GM23338 (cell line): Measurements from ENCODE around the gene CACNA1A. TPM values are rescaled to one million over a fixed set of nuclear protein-coding genes. Genes with fewer than 3 reads are reported as not detected.

Experiments used
- ATAC-seq: fragments of 200-7000 bp; cut with Tn5 transposase; 3 replicates; pipeline ENCODE4 v1.9.1; 2020
- DNase-seq: peaks from one replicate; pipeline ENCODE4 v3.0.0-alpha.2; 2015; ENCODE audit warnings: low spot score
- H2AFZ ChIP-seq: fragments of 200-600 bp; sonication (generic); 2 replicates; pipeline ENCODE4 v1.8.0; 2016; ENCODE audit warnings: antibody characterized with exemption, mild to moderate bottlenecking, moderate library complexity
- H3F3A ChIP-seq: fragments of 200-600 bp; sonication (generic); replicated peaks from 2 replicates; pipeline ENCODE4 v1.8.0; 2017; ENCODE audit warnings: antibody characterized with exemption, mixed run types, low read depth
- H3K27ac ChIP-seq: fragments of 200-600 bp; sonication (generic); 2 replicates; pipeline ENCODE4 v1.6.1; 2016; ENCODE audit warnings: low read depth
- H3K27me3 ChIP-seq: fragments of 200-600 bp; sonication (generic); 2 replicates; pipeline ENCODE4 v1.8.0; 2016; ENCODE audit warnings: mild to moderate bottlenecking, mixed run types, moderate library complexity; ENCODE audit not compliant: insufficient read depth
- H3K36me3 ChIP-seq: fragments of 200-600 bp; sonication (generic); 2 replicates; pipeline ENCODE4 v1.8.0; 2016; ENCODE audit warnings: mild to moderate bottlenecking; ENCODE audit not compliant: insufficient read depth
- H3K4me1 ChIP-seq: fragments of 200-600 bp; sonication (generic); 2 replicates; pipeline ENCODE4 v1.8.0; 2016; ENCODE audit warnings: mild to moderate bottlenecking, moderate library complexity; ENCODE audit not compliant: insufficient read depth
- H3K4me2 ChIP-seq: fragments of 200-600 bp; sonication (generic); 2 replicates; pipeline ENCODE4 v1.7.1; 2017; ENCODE audit warnings: mixed run types
- H3K4me3 ChIP-seq: fragments of 200-600 bp; sonication (generic); 2 replicates; pipeline ENCODE4 v1.6.1; 2016; ENCODE audit warnings: mixed run types
- H3K79me2 ChIP-seq: fragments of 200-600 bp; sonication (generic); replicated peaks from 2 replicates; pipeline ENCODE4 v1.8.0; 2017; ENCODE audit warnings: mild to moderate bottlenecking; ENCODE audit not compliant: insufficient read depth
- H3K9me2 ChIP-seq: fragments of 200-600 bp; sonication (generic); 2 replicates; pipeline ENCODE4 v1.8.0; 2017; ENCODE audit not compliant: insufficient read depth
- H4K20me1 ChIP-seq: fragments of 200-600 bp; sonication (generic); replicated peaks from 2 replicates; pipeline ENCODE4 v1.8.0; 2017; ENCODE audit warnings: mild to moderate bottlenecking; ENCODE audit not compliant: insufficient read depth
- H3K27ac Mint-ChIP-seq: 2 replicates; pipeline ENCODE4 v1.8.0; 2020; ENCODE audit warnings: inconsistent platforms, mild to moderate bottlenecking, moderate library complexity, mixed read lengths
- H3K27me3 Mint-ChIP-seq: 3 replicates; pipeline ENCODE4 v1.8.0; 2022; ENCODE audit warnings: low read depth, mild to moderate bottlenecking, moderate library complexity, mixed read lengths, inconsistent platforms; ENCODE audit not compliant: insufficient read depth, poor library complexity
- H3K36me3 Mint-ChIP-seq: 3 replicates; pipeline ENCODE4 v1.8.0; 2021; ENCODE audit warnings: low read depth, mild to moderate bottlenecking, inconsistent platforms, moderate library complexity, mixed read lengths
- H3K4me1 Mint-ChIP-seq: 3 replicates; pipeline ENCODE4 v1.8.0; 2020; ENCODE audit warnings: mild to moderate bottlenecking, inconsistent platforms, mixed read lengths
- H3K4me3 Mint-ChIP-seq: 3 replicates; pipeline ENCODE4 v1.8.0; 2021; ENCODE audit warnings: moderate library complexity, mild to moderate bottlenecking, inconsistent platforms, mixed read lengths
- H3K9me3 Mint-ChIP-seq: 3 replicates; pipeline ENCODE4 v1.8.0; 2020; ENCODE audit warnings: moderate library complexity, mild to moderate bottlenecking, inconsistent platforms, mixed read lengths
- CREB1 ChIP-seq: fragments of 250-450 bp; sonication (Bioruptor Pico); IDR thresholded peaks from 2 replicates; pipeline ENCODE4 v1.5.0; 2020; ENCODE audit warnings: low read depth, mild to moderate bottlenecking, moderate library complexity
- ETS1 ChIP-seq: IDR thresholded peaks from 2 replicates; pipeline ENCODE4 v1.6.1; 2016; ENCODE audit warnings: antibody characterized with exemption
- EZH2 ChIP-seq: fragments of 200-600 bp; sonication (generic); IDR thresholded peaks from one replicate; pipeline ENCODE4 v1.8.0; 2017; ENCODE audit warnings: antibody characterized with exemption, mild to moderate bottlenecking, low read depth; ENCODE audit not compliant: unreplicated experiment
- EZH2phosphoT487 ChIP-seq: fragments of 200-600 bp; sonication (generic); IDR thresholded peaks from one replicate; pipeline ENCODE4 v1.8.1; 2018; ENCODE audit warnings: antibody characterized with exemption; ENCODE audit not compliant: unreplicated experiment
- JUNB ChIP-seq: IDR thresholded peaks from one replicate; pipeline ENCODE4 v1.6.1; 2016; ENCODE audit warnings: antibody characterized with exemption; ENCODE audit not compliant: unreplicated experiment
- NANOG ChIP-seq: IDR thresholded peaks from 2 replicates; pipeline ENCODE4 v1.6.1; 2016; ENCODE audit warnings: antibody characterized with exemption, borderline replicate concordance
- POLR2AphosphoS5 ChIP-seq: IDR thresholded peaks from 2 replicates; pipeline ENCODE4 v1.6.1; 2016; ENCODE audit warnings: antibody characterized with exemption, low read depth
- STAT1 ChIP-seq: IDR thresholded peaks from one replicate; pipeline ENCODE4 v1.6.1; 2016; ENCODE audit warnings: antibody characterized with exemption; ENCODE audit not compliant: unreplicated experiment
- ZNF114 ChIP-seq: fragments of 250-450 bp; sonication (Bioruptor Pico); IDR thresholded peaks from 2 replicates; pipeline ENCODE4 v1.5.0; 2020; ENCODE audit warnings: mild to moderate bottlenecking, moderate library complexity
- ZNF331 ChIP-seq: fragments of 250-450 bp; sonication (Bioruptor Pico); IDR thresholded peaks from 2 replicates; pipeline ENCODE4 v1.5.0; 2020; ENCODE audit warnings: low read depth, mild to moderate bottlenecking, moderate library complexity
- ZNF462 ChIP-seq: fragments of 250-450 bp; sonication (Bioruptor Pico); IDR thresholded peaks from 2 replicates; pipeline ENCODE4 v1.5.0; 2020; ENCODE audit warnings: mild to moderate bottlenecking, moderate library complexity
- polyA plus RNA-seq: library from polyadenylated mRNA; unstranded; fragments of >200 nt; fragmentation: Nextera tagmentation; extraction: Ambion mirVana; gene quantifications from 2 replicates; pipeline ENCODE4 v1.2.1, GENCODE V29; 2016
- total RNA-seq: library from RNA; depleted of rRNA; stranded (reverse); fragments of >200 nt; shearing (Covaris generic); gene quantifications from 2 replicates; pipeline ENCODE4 v1.2.3, GENCODE V29; 2014
- TF ChIP-seq, protein P1 (sequence below), 2 experiments: fragments of 200-600 bp in 1 of 2; sonication (generic) in 1 of 2; conservative IDR thresholded peaks; 2 replicates each; pipeline versions ENCODE4 v1.5.1 to v1.6.1; 2016 to 2017; ENCODE audit warnings: antibody characterized with exemption in 2 of 2, low read depth in 2 of 2, mild to moderate bottlenecking in 2 of 2, moderate library complexity in 1 of 2
- TF ChIP-seq, protein P2 (sequence below): IDR thresholded peaks from one replicate; pipeline ENCODE4 v1.6.1; 2018; ENCODE audit warnings: antibody characterized with exemption; ENCODE audit not compliant: unreplicated experiment

Gene CACNA1A
- total and polyA plus RNA-seq, 2 experiments from 2014 or later = 7.4 to 20.3 TPM

- Histone ChIP-seq H3K4me2 (no peak overlapping the region), H3K36me3 (peaks cover 5% of the 10 kb centered on the region; the same call in 1 of the 2 replicates), H3K27ac (no peak overlapping the region), H3K27me3 (no peaks in the 10 kb centered on the region), H3K79me2 (no peaks in the 10 kb centered on the region), H2AFZ (no peak overlapping the region), H3K4me1 (no peaks in the 10 kb centered on the region), H4K20me1 (no peaks in the 10 kb centered on the region), H3K4me3 (no peak overlapping the region), H3F3A (no peaks in the 10 kb centered on the region), H3K9me2 (peaks cover 9% of the 10 kb centered on the region; the same call in 1 of the 2 replicates)
- ATAC-seq = no peak
- no peak overlapping the region for H3K27ac Mint-ChIP-seq
- H3K4me3 Mint-ChIP-seq = no peak overlapping the region
- H3K36me3 Mint-ChIP-seq = peaks cover 57% of the 10 kb centered on the region
- H3K4me1 Mint-ChIP-seq = no peaks in the 10 kb centered on the region
- peaks cover 37% of the 10 kb centered on the region for H3K9me3 Mint-ChIP-seq
- no peak for TF ChIP-seq EZH2phosphoT487
- no peak for TF ChIP-seq ZNF331
- TF ChIP-seq, protein P1, sequence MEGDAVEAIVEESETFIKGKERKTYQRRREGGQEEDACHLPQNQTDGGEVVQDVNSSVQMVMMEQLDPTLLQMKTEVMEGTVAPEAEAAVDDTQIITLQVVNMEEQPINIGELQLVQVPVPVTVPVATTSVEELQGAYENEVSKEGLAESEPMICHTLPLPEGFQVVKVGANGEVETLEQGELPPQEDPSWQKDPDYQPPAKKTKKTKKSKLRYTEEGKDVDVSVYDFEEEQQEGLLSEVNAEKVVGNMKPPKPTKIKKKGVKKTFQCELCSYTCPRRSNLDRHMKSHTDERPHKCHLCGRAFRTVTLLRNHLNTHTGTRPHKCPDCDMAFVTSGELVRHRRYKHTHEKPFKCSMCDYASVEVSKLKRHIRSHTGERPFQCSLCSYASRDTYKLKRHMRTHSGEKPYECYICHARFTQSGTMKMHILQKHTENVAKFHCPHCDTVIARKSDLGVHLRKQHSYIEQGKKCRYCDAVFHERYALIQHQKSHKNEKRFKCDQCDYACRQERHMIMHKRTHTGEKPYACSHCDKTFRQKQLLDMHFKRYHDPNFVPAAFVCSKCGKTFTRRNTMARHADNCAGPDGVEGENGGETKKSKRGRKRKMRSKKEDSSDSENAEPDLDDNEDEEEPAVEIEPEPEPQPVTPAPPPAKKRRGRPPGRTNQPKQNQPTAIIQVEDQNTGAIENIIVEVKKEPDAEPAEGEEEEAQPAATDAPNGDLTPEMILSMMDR (conservative IDR thresholded peaks at IDR 0.05; ENCODE audit: low read depth in 2 of 2) = no peak
- no peak for TF ChIP-seq CREB1 (CRISPR knock-in tag)
- no peak for TF ChIP-seq JUNB
- TF ChIP-seq STAT1 = no peak
- no peak for TF ChIP-seq ZNF114
- TF ChIP-seq EZH2 = no peak
- no peak for TF ChIP-seq POLR2AphosphoS5
- TF ChIP-seq ETS1 = no peak
- TF ChIP-seq ZNF462 (CRISPR knock-in tag) = no peak
- TF ChIP-seq NANOG = no peak
- TF ChIP-seq, protein P2, sequence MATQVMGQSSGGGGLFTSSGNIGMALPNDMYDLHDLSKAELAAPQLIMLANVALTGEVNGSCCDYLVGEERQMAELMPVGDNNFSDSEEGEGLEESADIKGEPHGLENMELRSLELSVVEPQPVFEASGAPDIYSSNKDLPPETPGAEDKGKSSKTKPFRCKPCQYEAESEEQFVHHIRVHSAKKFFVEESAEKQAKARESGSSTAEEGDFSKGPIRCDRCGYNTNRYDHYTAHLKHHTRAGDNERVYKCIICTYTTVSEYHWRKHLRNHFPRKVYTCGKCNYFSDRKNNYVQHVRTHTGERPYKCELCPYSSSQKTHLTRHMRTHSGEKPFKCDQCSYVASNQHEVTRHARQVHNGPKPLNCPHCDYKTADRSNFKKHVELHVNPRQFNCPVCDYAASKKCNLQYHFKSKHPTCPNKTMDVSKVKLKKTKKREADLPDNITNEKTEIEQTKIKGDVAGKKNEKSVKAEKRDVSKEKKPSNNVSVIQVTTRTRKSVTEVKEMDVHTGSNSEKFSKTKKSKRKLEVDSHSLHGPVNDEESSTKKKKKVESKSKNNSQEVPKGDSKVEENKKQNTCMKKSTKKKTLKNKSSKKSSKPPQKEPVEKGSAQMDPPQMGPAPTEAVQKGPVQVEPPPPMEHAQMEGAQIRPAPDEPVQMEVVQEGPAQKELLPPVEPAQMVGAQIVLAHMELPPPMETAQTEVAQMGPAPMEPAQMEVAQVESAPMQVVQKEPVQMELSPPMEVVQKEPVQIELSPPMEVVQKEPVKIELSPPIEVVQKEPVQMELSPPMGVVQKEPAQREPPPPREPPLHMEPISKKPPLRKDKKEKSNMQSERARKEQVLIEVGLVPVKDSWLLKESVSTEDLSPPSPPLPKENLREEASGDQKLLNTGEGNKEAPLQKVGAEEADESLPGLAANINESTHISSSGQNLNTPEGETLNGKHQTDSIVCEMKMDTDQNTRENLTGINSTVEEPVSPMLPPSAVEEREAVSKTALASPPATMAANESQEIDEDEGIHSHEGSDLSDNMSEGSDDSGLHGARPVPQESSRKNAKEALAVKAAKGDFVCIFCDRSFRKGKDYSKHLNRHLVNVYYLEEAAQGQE = no peak
- no peaks in the 10 kb centered on the region for H3K27me3 Mint-ChIP-seq
- DNase-seq = no peak
Measured at GRCh38 chr19:13270514-13271105, 235.7 kb downstream of the CACNA1A start.
